ENCODE measurements around the gene ARMH3.

DNA sequence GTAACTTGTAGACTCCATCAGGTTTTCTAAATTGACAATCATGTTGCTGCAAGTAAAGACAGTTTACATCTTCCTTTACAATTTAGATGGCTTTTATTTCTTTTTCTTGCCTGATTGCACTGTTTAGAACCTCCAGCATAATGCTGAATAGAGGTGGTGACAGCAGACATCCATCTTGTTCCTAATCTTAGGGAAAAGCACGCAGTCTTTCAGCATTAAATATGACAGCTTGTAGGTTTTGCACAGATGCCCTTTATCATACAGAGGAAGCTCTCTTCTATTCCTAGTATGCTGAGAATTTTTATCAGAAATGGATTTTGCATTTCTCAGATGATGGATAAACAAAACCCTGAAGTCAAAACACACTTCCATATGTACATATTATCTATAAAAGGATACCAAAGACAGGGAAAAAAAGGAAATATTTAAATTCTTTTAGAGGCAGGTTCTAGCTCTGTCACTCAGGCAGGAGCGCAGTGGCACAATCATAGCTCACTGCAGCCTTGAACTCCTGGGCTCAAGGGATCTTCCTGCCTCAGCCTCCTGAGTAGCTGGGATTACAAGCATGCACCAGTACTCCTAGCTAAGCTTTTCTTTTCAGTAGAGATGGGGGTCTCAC, 143.3 kb downstream of the ARMH3 start:
- TF ChIP-seq CTCF (conservative IDR thresholded peaks at IDR 0.05) = no peak
- no peak for TF ChIP-seq EZH2 (IDR thresholded peaks at IDR 0.05; ENCODE audit: low read depth)

Measured in PC-9 (cell line).